Trophoblast cell (in vitro differentiated cells and primary cell): ENCODE measurements around the gene CYP1A1.

Source experiments
- DNase-seq, 2 donors: peaks; one replicate each; pipeline ENCODE4 v3.0.0-alpha.2; 2016
- H2AFZ ChIP-seq: 2 replicates; pipeline ENCODE4 v1.6.1; 2013; ENCODE audit warnings: low read length, moderate library complexity, mild to moderate bottlenecking; ENCODE audit not compliant: insufficient read depth, poor library complexity
- H2AK5ac ChIP-seq: 2 replicates; pipeline ENCODE4 v1.6.1; 2013; ENCODE audit warnings: mild to moderate bottlenecking, low read length
- H2BK120ac ChIP-seq: 2 replicates; pipeline ENCODE4 v1.6.1; 2013; ENCODE audit warnings: low read length, mild to moderate bottlenecking, moderate library complexity; ENCODE audit not compliant: insufficient read depth, poor library complexity
- H2BK12ac ChIP-seq: 2 replicates; pipeline ENCODE4 v1.6.1; 2013; ENCODE audit warnings: mild to moderate bottlenecking, low read length, moderate library complexity
- H2BK5ac ChIP-seq: 2 replicates; pipeline ENCODE4 v1.6.1; 2013; ENCODE audit warnings: low read length, low read depth, moderate library complexity, mild to moderate bottlenecking; ENCODE audit not compliant: poor library complexity
- H3K14ac ChIP-seq: 2 replicates; pipeline ENCODE4 v1.6.1; 2013; ENCODE audit warnings: mild to moderate bottlenecking, low read length
- H3K18ac ChIP-seq: 2 replicates; pipeline ENCODE4 v1.6.1; 2013; ENCODE audit warnings: mild to moderate bottlenecking, low read length
- H3K23ac ChIP-seq: 2 replicates; pipeline ENCODE4 v1.6.1; 2013; ENCODE audit warnings: low read length
- H3K27ac ChIP-seq: 2 replicates; pipeline ENCODE4 v1.5.1; 2013; ENCODE audit warnings: low read depth, mild to moderate bottlenecking, inconsistent platforms, low read length, moderate library complexity
- H3K27me3 ChIP-seq: 2 replicates; pipeline ENCODE4 v1.6.1; 2013; ENCODE audit warnings: inconsistent platforms, mild to moderate bottlenecking, low read length, moderate library complexity; ENCODE audit not compliant: insufficient read depth
- H3K36me3 ChIP-seq, 2 experiments: 1 replicate in 1 of 2; 2 replicates in 1 of 2; pipeline ENCODE4 v1.6.1; 2013; ENCODE audit warnings: low read length in 2 of 2, mild to moderate bottlenecking in 2 of 2, moderate library complexity in 1 of 2; ENCODE audit not compliant: insufficient read depth in 2 of 2, control insufficient read depth in 1 of 2
- H3K4ac ChIP-seq: 2 replicates; pipeline ENCODE4 v1.6.1; 2013; ENCODE audit warnings: low read depth, mild to moderate bottlenecking, low read length, moderate library complexity
- H3K4me1 ChIP-seq, 2 experiments: 1 replicate in 1 of 2; 2 replicates in 1 of 2; pipeline ENCODE4 v1.6.1; 2013; ENCODE audit warnings: low read length in 2 of 2, mild to moderate bottlenecking in 2 of 2, moderate library complexity in 1 of 2; ENCODE audit not compliant: insufficient read depth in 2 of 2, control insufficient read depth in 1 of 2
- H3K4me2 ChIP-seq: 2 replicates; pipeline ENCODE4 v1.6.1; 2013; ENCODE audit warnings: inconsistent platforms, mild to moderate bottlenecking, low read length, moderate library complexity
- H3K4me3 ChIP-seq: 2 replicates; pipeline ENCODE4 v1.5.1; 2013; ENCODE audit warnings: mild to moderate bottlenecking, low read depth, low read length, inconsistent platforms
- H3K79me1 ChIP-seq: one replicate; pipeline ENCODE4 v1.6.1; 2013; ENCODE audit warnings: low read length
- H3K79me2 ChIP-seq: 2 replicates; pipeline ENCODE4 v1.6.1; 2013; ENCODE audit warnings: low read length, mild to moderate bottlenecking; ENCODE audit not compliant: control insufficient read depth, insufficient read depth, poor library complexity
- H3K9ac ChIP-seq: 2 replicates; pipeline ENCODE4 v1.6.1; 2013; ENCODE audit warnings: mild to moderate bottlenecking, low read length
- H3K9me3 ChIP-seq: 2 replicates; pipeline ENCODE4 v1.6.1; 2013; ENCODE audit warnings: low read depth, mild to moderate bottlenecking, control low read depth, inconsistent platforms, low read length; ENCODE audit not compliant: insufficient read depth
- H4K12ac ChIP-seq: 2 replicates; pipeline ENCODE4 v1.6.1; 2013; ENCODE audit warnings: low read depth, mild to moderate bottlenecking, low read length, moderate library complexity
- H4K8ac ChIP-seq: 2 replicates; pipeline ENCODE4 v1.6.1; 2013; ENCODE audit warnings: low read depth, mild to moderate bottlenecking, low read length, moderate library complexity
- H4K91ac ChIP-seq: one replicate; pipeline ENCODE4 v1.6.1; 2013; ENCODE audit warnings: low read depth, mild to moderate bottlenecking, low read length, moderate library complexity
- WGBS: extraction: QIAGEN DNeasy Blood & Tissue Kit; methylation state at CpG from one replicate; pipeline ENCODE4 v1.1.7; 2013; ENCODE audit warnings: missing lambda C conversion rate; ENCODE audit not compliant: insufficient read length, insufficient coverage; ENCODE audit errors: extremely low coverage; 5-methylcytosine and 5-hydroxymethylcytosine counted together

Gene CYP1A1

GRCh38 chr15:74709892-74710291 lies 15.4 kb downstream of the CYP1A1 start:
- Histone ChIP-seq H3K4ac (no peak overlapping the region), H3K79me1 (no peaks in the 10 kb centered on the region), H3K79me2 (no peaks in the 10 kb centered on the region), H3K18ac (no peak overlapping the region), H4K91ac (no peak overlapping the region), H2BK120ac (no peak overlapping the region), H2BK5ac (no peak overlapping the region), H2AFZ (no peak overlapping the region), H3K4me3 (no peak overlapping the region), H3K4me2 (no peak overlapping the region), H3K27ac (no peak overlapping the region), H3K9ac (no peak overlapping the region), H4K12ac (no peak overlapping the region), H3K4me1 (no peaks in the 10 kb centered on the region), H2BK12ac (no peak overlapping the region), H4K8ac (no peak overlapping the region), H3K9me3 (no peaks in the 10 kb centered on the region), H3K23ac (no peak overlapping the region), H3K14ac (no peak overlapping the region), H3K27me3 (no peaks in the 10 kb centered on the region), H3K36me3 (no peaks in the 10 kb centered on the region), H2AK5ac (no peak overlapping the region)
- no peak for DNase-seq
- WGBS = no CpG with 5 or more reads among the region's 3 CpGs

- H3K9me3 ChIP-seq = no peaks in the 10 kb centered on the region
- H3K36me3 ChIP-seq = no peaks in the 10 kb centered on the region
- no peak overlapping the region for H4K91ac ChIP-seq
- no peak overlapping the region for H3K4me3 ChIP-seq
- H4K8ac ChIP-seq = no peak overlapping the region
- H3K79me1 ChIP-seq = no peaks in the 10 kb centered on the region
- no peak overlapping the region for H2AK5ac ChIP-seq
- no peak overlapping the region for H3K18ac ChIP-seq
- no peak overlapping the region for H2BK5ac ChIP-seq
- peak in 1 of 2 donors; percentile 14 for DNase-seq
- H3K4me2 ChIP-seq = no peak overlapping the region
- H3K27ac ChIP-seq = no peak overlapping the region
- no peak overlapping the region for H3K4ac ChIP-seq
- no peaks in the 10 kb centered on the region for H3K27me3 ChIP-seq
- H3K14ac ChIP-seq = no peak overlapping the region
- no CpG with 5 or more reads among the region's 1 CpG for whole genome bisulfite sequencing
- no peak overlapping the region for H2BK12ac ChIP-seq
- no peak overlapping the region for H3K23ac ChIP-seq
- no peak overlapping the region for H2AFZ ChIP-seq
- no peak overlapping the region for H4K12ac ChIP-seq
- H3K9ac ChIP-seq = no peak overlapping the region
- H2BK120ac ChIP-seq = no peak overlapping the region
- no peaks in the 10 kb centered on the region for H3K79me2 ChIP-seq
- no peaks in the 10 kb centered on the region for H3K4me1 ChIP-seq
Measured at GRCh38 chr15:74709011-74709410, 16.3 kb downstream of the CYP1A1 start.

GRCh38 chr15:74696808-74697207 lies 28.5 kb downstream of the CYP1A1 start:
- no peak overlapping the region for H3K14ac ChIP-seq
- H4K91ac ChIP-seq = no peak overlapping the region
- H3K9ac ChIP-seq = no peak overlapping the region
- no peaks in the 10 kb centered on the region for H3K27me3 ChIP-seq
- H3K23ac ChIP-seq = no peak overlapping the region
- no peak overlapping the region for H3K4ac ChIP-seq
- no peak overlapping the region for H2BK5ac ChIP-seq
- DNase-seq = no peak
- no peak overlapping the region for H4K12ac ChIP-seq
- no peaks in the 10 kb centered on the region for H3K9me3 ChIP-seq
- no peak overlapping the region for H2BK120ac ChIP-seq
- H3K4me3 ChIP-seq = no peak overlapping the region
- peak overlapping the region; percentile 94 for H3K4me2 ChIP-seq
- H3K79me1 ChIP-seq = peaks cover 11% of the 10 kb centered on the region
- H3K36me3 ChIP-seq = no peaks in the 10 kb centered on the region
- H3K79me2 ChIP-seq = peaks cover 10% of the 10 kb centered on the region
- H2AK5ac ChIP-seq = no peak overlapping the region
- no peak overlapping the region for H3K18ac ChIP-seq
- WGBS = no CpG with 5 or more reads among the region's 2 CpGs
- H3K4me1 ChIP-seq = peaks cover 7 to 9% of the 10 kb centered on the region in 2 experiments
- H4K8ac ChIP-seq = peak overlapping the region; percentile 99
- H2AFZ ChIP-seq = peak overlapping the region; percentile 100
- H2BK12ac ChIP-seq = no peak overlapping the region
- H3K27ac ChIP-seq = no peak overlapping the region

- Histone ChIP-seq H3K4me1 (peaks cover 7 to 9% of the 10 kb centered on the region in 2 experiments), H3K18ac (peak overlapping the region; percentile 60), H2AK5ac (no peak overlapping the region), H3K79me2 (peaks cover 10% of the 10 kb centered on the region), H3K36me3 (no peaks in the 10 kb centered on the region), H3K27me3 (no peaks in the 10 kb centered on the region), H3K79me1 (peaks cover 11% of the 10 kb centered on the region), H3K4ac (no peak overlapping the region), H4K91ac (peak overlapping the region; percentile 60), H3K4me3 (peak overlapping the region; percentile 94), H3K9ac (peak overlapping the region; percentile 20), H3K9me3 (no peaks in the 10 kb centered on the region), H4K8ac (peak overlapping the region; percentile 99), H3K27ac (no peak overlapping the region), H3K4me2 (peak overlapping the region; percentile 94), H2BK120ac (no peak overlapping the region), H3K14ac (peak overlapping the region; percentile 65), H2BK12ac (no peak overlapping the region), H3K23ac (no peak overlapping the region), H4K12ac (peak overlapping the region; percentile 89), H2AFZ (peak overlapping the region; percentile 100), H2BK5ac (no peak overlapping the region)
- no peak for DNase-seq
- no CpG with 5 or more reads among the region's 10 CpGs for WGBS
Measured at GRCh38 chr15:74696398-74696729, 29.0 kb downstream of the CYP1A1 start.
